Measurements from ENCODE around the gene BBX. TPM values are rescaled to one million over a fixed set of nuclear protein-coding genes. Genes with fewer than 3 reads are reported as not detected.
A peak's percentile ranks its signal among the peaks of the same experiment; 100 is the strongest.

BBX gene
- total RNA-seq, 2 donors from 2014 or later = 57.4 to 74.5 TPM

DNA sequence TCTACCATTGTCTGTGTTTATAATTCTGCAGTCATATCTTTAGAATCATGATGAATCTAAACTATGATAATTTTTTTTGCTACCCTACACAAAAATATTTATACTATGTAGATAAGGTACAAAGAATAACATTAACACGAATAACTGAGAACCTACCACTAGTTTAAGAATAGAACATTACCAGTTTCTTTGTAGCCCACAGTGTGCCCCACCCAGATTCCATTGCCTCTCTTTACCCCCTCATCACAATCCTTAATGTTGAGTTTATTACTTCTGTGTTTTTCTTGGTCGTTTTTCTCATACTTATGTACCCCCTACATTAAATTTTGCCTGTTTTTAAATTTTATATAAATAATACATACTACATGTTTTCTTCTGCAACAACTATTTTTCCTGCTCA lies 140.5 kb downstream of the BBX start:
- no peaks in the 10 kb centered on the region for H3K27me3 ChIP-seq (replicated peaks; ENCODE audit: insufficient read depth)
- H3K4me1 ChIP-seq (ENCODE audit: control insufficient read depth in 1 of 2, low read depth in 2 of 2) = peaks cover 33 to 57% of the 10 kb centered on the region in 2 donors
- TF ChIP-seq, protein P1, sequence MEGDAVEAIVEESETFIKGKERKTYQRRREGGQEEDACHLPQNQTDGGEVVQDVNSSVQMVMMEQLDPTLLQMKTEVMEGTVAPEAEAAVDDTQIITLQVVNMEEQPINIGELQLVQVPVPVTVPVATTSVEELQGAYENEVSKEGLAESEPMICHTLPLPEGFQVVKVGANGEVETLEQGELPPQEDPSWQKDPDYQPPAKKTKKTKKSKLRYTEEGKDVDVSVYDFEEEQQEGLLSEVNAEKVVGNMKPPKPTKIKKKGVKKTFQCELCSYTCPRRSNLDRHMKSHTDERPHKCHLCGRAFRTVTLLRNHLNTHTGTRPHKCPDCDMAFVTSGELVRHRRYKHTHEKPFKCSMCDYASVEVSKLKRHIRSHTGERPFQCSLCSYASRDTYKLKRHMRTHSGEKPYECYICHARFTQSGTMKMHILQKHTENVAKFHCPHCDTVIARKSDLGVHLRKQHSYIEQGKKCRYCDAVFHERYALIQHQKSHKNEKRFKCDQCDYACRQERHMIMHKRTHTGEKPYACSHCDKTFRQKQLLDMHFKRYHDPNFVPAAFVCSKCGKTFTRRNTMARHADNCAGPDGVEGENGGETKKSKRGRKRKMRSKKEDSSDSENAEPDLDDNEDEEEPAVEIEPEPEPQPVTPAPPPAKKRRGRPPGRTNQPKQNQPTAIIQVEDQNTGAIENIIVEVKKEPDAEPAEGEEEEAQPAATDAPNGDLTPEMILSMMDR (IDR thresholded peaks at IDR 0.05) = no peak
- no peak overlapping the region for H3K4me3 ChIP-seq
- no peak for DNase-seq (ENCODE audit: low spot score)
- H3K27ac ChIP-seq = peak overlapping the region in 1 of 2 donors; percentile 73
- ATAC-seq (ENCODE audit: insufficient number of reproducible peaks, low FRiP score, low read depth) = no peak
- no peaks in the 10 kb centered on the region for H3K36me3 ChIP-seq
- H3K9me3 ChIP-seq = no peaks in the 10 kb centered on the region

DNA sequence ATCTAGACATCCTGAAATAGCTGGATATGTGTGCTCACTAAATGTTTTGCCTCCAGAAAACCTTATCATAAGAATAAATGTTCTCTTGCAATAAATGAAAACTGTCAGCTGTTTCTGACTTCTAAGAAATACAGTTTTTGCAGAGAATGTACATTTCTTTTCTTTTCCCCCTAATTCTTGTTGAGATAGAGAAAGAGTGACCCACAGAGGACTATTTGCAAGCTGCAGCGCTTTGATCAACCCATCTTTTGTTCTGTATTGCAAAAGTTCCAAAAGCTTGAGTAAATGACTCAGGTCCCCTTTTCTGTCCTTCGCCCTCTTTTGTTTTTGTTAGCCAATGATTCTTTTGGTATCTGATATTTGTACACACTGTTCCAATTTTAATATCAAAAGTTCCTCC lies 141.9 kb downstream of the BBX start:
- Histone ChIP-seq H3K4me1 (ENCODE audit: control insufficient read depth in 1 of 2, low read depth in 2 of 2) (peaks cover 43 to 70% of the 10 kb centered on the region in 2 donors), H3K27me3 (replicated peaks; ENCODE audit: insufficient read depth) (no peaks in the 10 kb centered on the region), H3K9me3 (no peaks in the 10 kb centered on the region), H3K4me3 (no peak overlapping the region), H3K27ac (peak overlapping the region; percentile 44 to 73), H3K36me3 (no peaks in the 10 kb centered on the region)
- TF ChIP-seq, protein P1 (IDR thresholded peaks at IDR 0.05) = no peak
- DNase-seq (ENCODE audit: low spot score) (no peak), ATAC-seq (ENCODE audit: insufficient number of reproducible peaks, low FRiP score, low read depth) (no peak)

DNA sequence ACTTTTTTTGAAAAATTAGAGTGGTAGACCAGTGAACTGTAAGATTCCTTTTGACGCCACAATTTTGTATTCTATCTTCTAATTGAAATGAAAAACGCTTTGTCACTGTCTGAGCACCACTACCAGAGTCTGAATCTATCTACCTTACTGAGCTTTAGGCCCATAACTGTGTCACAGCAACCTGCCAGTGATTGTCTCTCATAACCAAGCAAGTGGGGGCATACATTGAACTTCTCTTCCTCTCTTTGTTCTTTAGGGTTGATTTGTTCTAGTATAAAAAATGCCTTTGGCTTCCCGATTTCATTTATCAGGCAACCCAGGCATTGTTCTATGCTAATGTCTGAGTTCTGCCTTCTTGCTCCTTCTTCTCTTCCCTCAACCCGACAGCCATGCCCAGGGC lies 142.6 kb downstream of the BBX start:
- Histone ChIP-seq H3K9me3 (no peaks in the 10 kb centered on the region), H3K36me3 (no peaks in the 10 kb centered on the region), H3K27me3 (replicated peaks; ENCODE audit: insufficient read depth) (no peaks in the 10 kb centered on the region), H3K4me3 (no peak overlapping the region), H3K27ac (peak overlapping the region; percentile 57 to 73), H3K4me1 (ENCODE audit: control insufficient read depth in 1 of 2, low read depth in 2 of 2) (peaks cover 44 to 69% of the 10 kb centered on the region in 2 donors)
- DNase-seq (ENCODE audit: low spot score) (no peak), ATAC-seq (ENCODE audit: insufficient number of reproducible peaks, low FRiP score, low read depth) (no peak)
- TF ChIP-seq, protein P1 (IDR thresholded peaks at IDR 0.05) = no peak

DNA sequence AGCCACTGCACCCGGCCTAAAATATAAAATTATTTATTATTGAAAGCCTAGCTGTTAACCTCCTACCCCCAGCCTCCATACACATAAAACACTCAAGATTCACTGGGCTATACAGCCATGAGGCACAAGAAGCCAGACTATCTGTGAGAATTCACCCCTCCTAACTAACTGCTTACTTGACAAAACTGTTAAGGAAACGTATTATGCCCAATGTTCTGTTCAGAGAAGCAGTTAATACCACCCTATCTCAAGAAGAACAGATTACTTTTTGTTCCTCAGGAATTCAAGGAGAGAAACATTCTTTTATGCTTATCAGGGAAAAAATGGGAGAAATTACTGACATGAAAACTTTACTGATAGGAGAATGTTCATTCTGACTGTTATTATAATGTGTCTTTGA lies 144.1 kb downstream of the BBX start:
- H3K9me3 ChIP-seq = no peaks in the 10 kb centered on the region
- ATAC-seq (ENCODE audit: insufficient number of reproducible peaks, low FRiP score, low read depth) (no peak), DNase-seq (ENCODE audit: low spot score) (no peak)
- no peaks in the 10 kb centered on the region for H3K36me3 ChIP-seq
- peaks cover 32 to 63% of the 10 kb centered on the region in 2 donors for H3K4me1 ChIP-seq (ENCODE audit: control insufficient read depth in 1 of 2, low read depth in 2 of 2)
- TF ChIP-seq, protein P1 (IDR thresholded peaks at IDR 0.05) = no peak
- H3K4me3 ChIP-seq = no peak overlapping the region
- H3K27ac ChIP-seq = no peak overlapping the region
- H3K27me3 ChIP-seq (replicated peaks; ENCODE audit: insufficient read depth) = no peaks in the 10 kb centered on the region

DNA sequence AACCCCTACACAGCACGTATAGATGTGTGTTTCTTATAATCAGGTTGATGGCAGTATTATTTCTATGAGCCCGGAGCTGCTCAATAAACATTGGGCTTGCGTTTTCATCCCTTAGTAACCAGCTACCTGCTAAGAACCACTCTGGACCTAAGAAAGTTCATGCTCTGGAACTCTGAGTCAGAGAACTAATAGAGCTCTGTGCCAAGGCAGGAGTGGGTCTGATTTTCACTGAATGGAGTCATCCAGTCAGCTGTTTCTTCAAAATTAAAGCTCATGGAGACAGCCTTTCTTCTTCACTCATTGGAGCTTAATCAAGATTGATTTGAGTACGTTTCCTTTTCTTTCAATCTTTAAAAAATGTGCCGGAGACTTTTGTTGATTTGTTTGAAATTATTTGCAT lies 145.7 kb downstream of the BBX start:
- Histone ChIP-seq H3K27me3 (replicated peaks; ENCODE audit: insufficient read depth) (no peaks in the 10 kb centered on the region), H3K36me3 (no peaks in the 10 kb centered on the region), H3K9me3 (no peaks in the 10 kb centered on the region), H3K27ac (peak overlapping the region in 1 of 2 donors; percentile 53), H3K4me3 (no peak overlapping the region), H3K4me1 (ENCODE audit: control insufficient read depth in 1 of 2, low read depth in 2 of 2) (peaks cover 27 to 50% of the 10 kb centered on the region in 2 donors)
- TF ChIP-seq, protein P1 (IDR thresholded peaks at IDR 0.05) = no peak
- peak; percentile 33 for ATAC-seq (ENCODE audit: insufficient number of reproducible peaks, low FRiP score, low read depth)
- no peak for DNase-seq (ENCODE audit: low spot score)

Measured in thoracic aorta (tissue), 2 donors.